Suprapubic skin (tissue), 4 donors: Measurements from ENCODE around the gene SFXN5.

ENCODE experiments used
- POLR2A ChIP-seq, 2 donors: fragments of 450-650 bp; IDR thresholded peaks; one replicate each; pipeline ENCODE4 v1.6.1; 2017; ENCODE audit warnings: antibody characterized with exemption in 2 of 2, mild to moderate bottlenecking in 2 of 2, moderate library complexity in 2 of 2
- POLR2AphosphoS5 ChIP-seq, 3 donors: sonication (generic); formaldehyde crosslinking; IDR thresholded peaks; one replicate each; pipeline ENCODE4 v1.6.1; 2017; ENCODE audit warnings: antibody characterized with exemption in 3 of 3
- TF ChIP-seq, protein P1 (sequence below), 2 donors: fragments of 200-600 bp in 1 of 2; fragments of 450-650 bp in 1 of 2; sonication (generic) in 1 of 2; IDR thresholded peaks; one replicate each; pipeline ENCODE4 v1.5.1; 2016 to 2019; ENCODE audit warnings: antibody characterized with exemption in 2 of 2, mild to moderate bottlenecking in 1 of 2, moderate library complexity in 1 of 2

DNA sequence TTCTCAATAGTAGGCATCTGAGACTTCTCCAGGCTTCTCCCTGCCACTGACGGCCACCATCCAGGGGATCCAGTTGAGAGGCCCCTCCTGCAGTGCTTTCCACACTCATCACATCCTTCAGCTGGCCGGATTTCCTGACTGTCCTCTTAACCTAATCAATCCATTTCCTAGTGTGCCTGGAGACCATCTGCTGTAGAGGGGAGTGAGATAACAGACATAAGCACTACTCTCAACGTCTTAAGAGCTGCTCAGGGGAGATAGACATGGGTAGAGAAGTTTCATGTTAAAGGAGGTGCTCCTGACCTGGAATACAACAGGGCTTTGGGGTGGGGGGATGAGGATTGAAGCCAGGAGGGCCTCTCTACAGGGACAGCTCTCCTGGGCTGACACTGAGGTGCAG is 170.1 kb downstream of the SFXN5 start:
- TF ChIP-seq, protein P1, sequence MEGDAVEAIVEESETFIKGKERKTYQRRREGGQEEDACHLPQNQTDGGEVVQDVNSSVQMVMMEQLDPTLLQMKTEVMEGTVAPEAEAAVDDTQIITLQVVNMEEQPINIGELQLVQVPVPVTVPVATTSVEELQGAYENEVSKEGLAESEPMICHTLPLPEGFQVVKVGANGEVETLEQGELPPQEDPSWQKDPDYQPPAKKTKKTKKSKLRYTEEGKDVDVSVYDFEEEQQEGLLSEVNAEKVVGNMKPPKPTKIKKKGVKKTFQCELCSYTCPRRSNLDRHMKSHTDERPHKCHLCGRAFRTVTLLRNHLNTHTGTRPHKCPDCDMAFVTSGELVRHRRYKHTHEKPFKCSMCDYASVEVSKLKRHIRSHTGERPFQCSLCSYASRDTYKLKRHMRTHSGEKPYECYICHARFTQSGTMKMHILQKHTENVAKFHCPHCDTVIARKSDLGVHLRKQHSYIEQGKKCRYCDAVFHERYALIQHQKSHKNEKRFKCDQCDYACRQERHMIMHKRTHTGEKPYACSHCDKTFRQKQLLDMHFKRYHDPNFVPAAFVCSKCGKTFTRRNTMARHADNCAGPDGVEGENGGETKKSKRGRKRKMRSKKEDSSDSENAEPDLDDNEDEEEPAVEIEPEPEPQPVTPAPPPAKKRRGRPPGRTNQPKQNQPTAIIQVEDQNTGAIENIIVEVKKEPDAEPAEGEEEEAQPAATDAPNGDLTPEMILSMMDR (IDR thresholded peaks at IDR 0.05) = no peak
- TF ChIP-seq POLR2AphosphoS5 (IDR thresholded peaks at IDR 0.05) = no peak
- no peak for TF ChIP-seq POLR2A (IDR thresholded peaks at IDR 0.05)
